IMR-90 (cell line): ENCODE data around the gene MAP7. TPM values are rescaled to one million over a fixed set of nuclear protein-coding genes. Genes with fewer than 3 reads are reported as not detected.

ENCODE experiments used
- ATAC-seq: fragments of 200-7000 bp; cut with Tn5 transposase; 2 replicates; pipeline ENCODE4 v1.9.1; 2020; ENCODE audit warnings: low read depth, mild to moderate bottlenecking, moderate library complexity
- BruUV-seq: library from RNA; stranded (reverse); fragments of 400-500 nt; replicated peaks from 2 replicates; lab custom pipeline; 2021; lab: Mats Ljungman, UMichigan
- CTCF ChIA-PET: fragments of 300-600 bp; formaldehyde crosslinking; extraction: SDS; loops from one replicate; lab custom pipeline; 2021; ENCODE audit warnings: antibody characterized with exemption; lab: Yijun Ruan, JAX
- POLR2A ChIA-PET: fragments of 300-600 bp; sonication (Branson Sonifier 250); formaldehyde crosslinking; loops from one replicate; lab custom pipeline; 2022; ENCODE audit warnings: antibody characterized with exemption; ENCODE audit not compliant: unreplicated experiment; lab: Charles Lee
- DNase-seq: peaks from one replicate; pipeline ENCODE4 v3.0.0; 2013
- H2AFZ ChIP-seq: replicated peaks from 2 replicates; pipeline ENCODE3; 2013; ENCODE audit warnings: low read length, mild to moderate bottlenecking; ENCODE audit not compliant: poor library complexity
- H2AK5ac ChIP-seq: 2 replicates; pipeline ENCODE4 v1.6.1; 2013; ENCODE audit warnings: low read depth, low read length, inconsistent platforms
- H2AK9ac ChIP-seq: replicated peaks from 2 replicates; pipeline ENCODE3; 2013; ENCODE audit warnings: mild to moderate bottlenecking, low read depth, low read length, moderate library complexity; ENCODE audit not compliant: poor library complexity
- H2BK120ac ChIP-seq: 2 replicates; pipeline ENCODE4 v1.6.1; 2013; ENCODE audit warnings: low read depth, low read length, inconsistent platforms
- H2BK15ac ChIP-seq: 3 replicates; pipeline ENCODE4 v1.6.1; 2013; ENCODE audit warnings: low read depth, low read length, inconsistent platforms
- H2BK20ac ChIP-seq: 2 replicates; pipeline ENCODE4 v1.6.1; 2013; ENCODE audit warnings: low read depth, mild to moderate bottlenecking, inconsistent platforms, low read length, moderate library complexity
- H2BK5ac ChIP-seq: 2 replicates; pipeline ENCODE4 v1.6.1; 2013; ENCODE audit warnings: mild to moderate bottlenecking, low read depth, low read length, inconsistent platforms; ENCODE audit not compliant: poor library complexity, severe bottlenecking
- H3K14ac ChIP-seq: replicated peaks from 2 replicates; pipeline ENCODE4 v1.6.1; 2013; ENCODE audit warnings: low read depth, low read length, inconsistent platforms
- H3K18ac ChIP-seq: 2 replicates; pipeline ENCODE4 v1.6.1; 2013; ENCODE audit warnings: low read depth, low read length, control low read depth
- H3K23ac ChIP-seq: 2 replicates; pipeline ENCODE4 v1.6.1; 2013; ENCODE audit warnings: low read depth, low read length, inconsistent platforms
- H3K27ac ChIP-seq: 2 replicates; pipeline ENCODE4 v1.5.1; 2013; ENCODE audit warnings: mild to moderate bottlenecking, control low read depth, low read length; ENCODE audit not compliant: insufficient read depth
- H3K27me3 ChIP-seq: 2 replicates; pipeline ENCODE4 v1.6.1; 2013; ENCODE audit warnings: low read length; ENCODE audit not compliant: control insufficient read depth, insufficient read depth
- H3K36me3 ChIP-seq: 2 replicates; pipeline ENCODE4 v1.6.1; 2013; ENCODE audit warnings: low read length, mixed read lengths; ENCODE audit not compliant: control insufficient read depth, insufficient read depth
- H3K4ac ChIP-seq: 2 replicates; pipeline ENCODE4 v1.6.1; 2013; ENCODE audit warnings: low read depth, low read length, inconsistent platforms
- H3K4me1 ChIP-seq: 2 replicates; pipeline ENCODE4 v1.6.1; 2013; ENCODE audit warnings: low read length, mixed read lengths; ENCODE audit not compliant: control insufficient read depth, insufficient read depth
- H3K4me2 ChIP-seq: 2 replicates; pipeline ENCODE4 v1.6.1; 2013; ENCODE audit warnings: low read depth, mild to moderate bottlenecking, control low read depth, low read length, moderate library complexity
- H3K4me3 ChIP-seq: 2 replicates; pipeline ENCODE4 v1.5.1; 2013; ENCODE audit warnings: low read depth, mild to moderate bottlenecking, control low read depth, low read length, moderate library complexity; ENCODE audit not compliant: insufficient read depth
- H3K56ac ChIP-seq: 2 replicates; pipeline ENCODE4 v1.6.1; 2013; ENCODE audit warnings: low read length, inconsistent platforms; ENCODE audit not compliant: insufficient read depth; ENCODE audit errors: extremely low read depth
- H3K79me1 ChIP-seq, 2 experiments: 2 replicates each; pipeline ENCODE4 v1.6.1; 2013; ENCODE audit warnings: low read length in 2 of 2, inconsistent platforms in 1 of 2, low read depth in 1 of 2
- H3K9ac ChIP-seq: 2 replicates; pipeline ENCODE4 v1.6.1; 2013; ENCODE audit warnings: low read depth, low read length, control low read depth
- H3K9me1 ChIP-seq: 2 replicates; pipeline ENCODE4 v1.6.1; 2013; ENCODE audit warnings: low read length, inconsistent platforms; ENCODE audit not compliant: insufficient read depth
- H3K9me3 ChIP-seq: 2 replicates; pipeline ENCODE4 v1.6.1; 2013; ENCODE audit warnings: low read length; ENCODE audit not compliant: control insufficient read depth, insufficient read depth
- H4K20me1 ChIP-seq: 2 replicates; pipeline ENCODE4 v1.6.1; 2013; ENCODE audit warnings: low read length, inconsistent platforms; ENCODE audit not compliant: insufficient read depth
- H4K5ac ChIP-seq: 2 replicates; pipeline ENCODE4 v1.6.1; 2013; ENCODE audit warnings: mild to moderate bottlenecking, low read depth, low read length, control low read depth
- H4K8ac ChIP-seq, 2 experiments: 2 replicates each; pipeline ENCODE4 v1.6.1; 2013; ENCODE audit warnings: low read depth in 2 of 2, low read length in 2 of 2, control low read depth in 1 of 2, inconsistent platforms in 1 of 2
- H4K91ac ChIP-seq: 2 replicates; pipeline ENCODE4 v1.6.1; 2013; ENCODE audit warnings: low read depth, low read length, inconsistent platforms; ENCODE audit not compliant: insufficient read depth
- BHLHE40 ChIP-seq: fragments of 150-350 bp; IDR thresholded peaks from 2 replicates; pipeline ENCODE4 v1.6.1; 2016; ENCODE audit warnings: mild to moderate bottlenecking, low read depth, low read length
- CEBPB ChIP-seq: IDR thresholded peaks from 2 replicates; pipeline ENCODE4 v1.6.1; 2012; ENCODE audit warnings: low read depth, low read length, improper control_type of control experiment
- MAFK ChIP-seq: IDR thresholded peaks from 2 replicates; pipeline ENCODE4 v1.6.1; 2012; ENCODE audit warnings: low read depth, low read length, improper control_type of control experiment
- RAD21 ChIP-seq: IDR thresholded peaks from 2 replicates; pipeline ENCODE4 v1.6.1; 2012; ENCODE audit warnings: low read length, improper control_type of control experiment
- WGBS, 2 experiments: methylation state at CpG; one replicate each; pipeline versions ENCODE4 v1.1.5 to v1.1.7; 2013; ENCODE audit warnings: missing lambda C conversion rate in 2 of 2; ENCODE audit not compliant: insufficient read length in 1 of 2; ENCODE audit errors: extremely low coverage in 2 of 2; 5-methylcytosine and 5-hydroxymethylcytosine counted together
- dilution Hi-C: fragments of 300-500 bp; cut with HindIII; formaldehyde crosslinking; loops from one replicate; pipeline ENCODE4 v1.14.3; 2018; ENCODE audit warnings: low sequenced_read_pairs; ENCODE audit not compliant: unreplicated experiment
- in situ Hi-C: fragments of 300-500 bp; cut with MboI; formaldehyde crosslinking; loops from 3 replicates; pipeline ENCODE4 v1.14.3; 2019; ENCODE audit warnings: low sequenced_read_pairs, inconsistent platforms, mixed read lengths
- intact Hi-C: fragments of 100-400 bp; cut with micrococcal nuclease; formaldehyde crosslinking; loops from 2 replicates; pipeline ENCODE4 v1.10.0; 2022
- polyA plus RNA-seq, 3 experiments: library from polyadenylated mRNA; depleted of rRNA; stranded (reverse); fragments of >200 nt; gene quantifications; 2 replicates each; pipeline ENCODE4 v1.2.3, GENCODE V29; 2012; ENCODE audit warnings: low replicate concordance in 1 of 3
- total RNA-seq: library from RNA; depleted of rRNA; stranded (reverse); fragments of >200 nt; gene quantifications from 2 replicates; pipeline ENCODE4 v1.2.3, GENCODE V29; 2012

The MAP7 gene
- total and polyA plus RNA-seq, 2 of the 4 experiments (the other 2 are of a cell fraction): 0.19 to 0.36 TPM

- no CpG with 5 or more reads among the region's 1 CpG for WGBS, 2 experiments
- H2BK15ac ChIP-seq: no peak overlapping the region
- H3K56ac ChIP-seq: no peak overlapping the region
- no peak overlapping the region; the same call in 1 of the 2 replicates for H3K4ac ChIP-seq
- no peak overlapping the region for H2BK5ac ChIP-seq
- H2AK5ac ChIP-seq: no peak overlapping the region
- peaks cover 6% of the 10 kb centered on the region for H3K9me1 ChIP-seq
- no peak overlapping the region for H3K9ac ChIP-seq
- H4K8ac ChIP-seq: no peak overlapping the region
- CTCF ChIA-PET: no interaction called here
- H3K27me3 ChIP-seq: no peaks in the 10 kb centered on the region
- in situ Hi-C loops: no loop called here
- intact Hi-C loops: no loop called here
- H3K4me1 ChIP-seq: peaks cover 5% of the 10 kb centered on the region; the same call in 1 of the 2 replicates
- no peak overlapping the region for H2BK120ac ChIP-seq
- H3K9me3 ChIP-seq: no peaks in the 10 kb centered on the region
- no peak overlapping the region for H4K91ac ChIP-seq
- TF ChIP-seq MAFK (no peak), CEBPB (no peak), RAD21 (no peak), BHLHE40 (no peak)
- H2AFZ ChIP-seq: no peak overlapping the region
- DNase-seq (no peak), ATAC-seq (no peak)
- no peak overlapping the region for H4K5ac ChIP-seq
- dilution Hi-C loops: no loop called here
- H2AK9ac ChIP-seq: no peak overlapping the region
- no peak overlapping the region for H2BK20ac ChIP-seq
- H3K14ac ChIP-seq: no peak overlapping the region
- no peak overlapping the region for H3K4me2 ChIP-seq
- peaks cover 0 to 9% of the 10 kb centered on the region in 2 experiments; a peak in 2 of 4 replicates for H3K79me1 ChIP-seq
- H3K23ac ChIP-seq: peak overlapping the region; percentile 51; the same call in 1 of the 2 replicates
- H4K20me1 ChIP-seq: no peaks in the 10 kb centered on the region; the same call in 1 of the 2 replicates
- no peak overlapping the region for H3K27ac ChIP-seq
- peaks cover 8% of the 10 kb centered on the region for H3K36me3 ChIP-seq
- no peak overlapping the region for H3K18ac ChIP-seq
- H3K4me3 ChIP-seq: no peak overlapping the region
- BruUV-seq: no TSS peak
- POLR2A ChIA-PET: no interaction called here
Measured at GRCh38 chr6:136564180-136564579, 14.0 kb upstream of the MAP7 start.
